GM21423 (cell line): Measurements from ENCODE around the gene DUSP23.

Experiments used
- ATAC-seq: cut with Tn5 transposase; IDR thresholded peaks from one replicate; pipeline ENCODE4 v1.9.1; 2021; ENCODE audit warnings: mild to moderate bottlenecking, moderate library complexity; ENCODE audit not compliant: unreplicated experiment

The DUSP23 gene

GRCh38 chr1:159827549-159827948 is 46.8 kb downstream of the DUSP23 start:
- no peak for ATAC-seq

- ATAC-seq, result no peak
These were observed 47.4 kb downstream of the DUSP23 start for GRCh38 chr1:159828176-159828575.

DNA sequence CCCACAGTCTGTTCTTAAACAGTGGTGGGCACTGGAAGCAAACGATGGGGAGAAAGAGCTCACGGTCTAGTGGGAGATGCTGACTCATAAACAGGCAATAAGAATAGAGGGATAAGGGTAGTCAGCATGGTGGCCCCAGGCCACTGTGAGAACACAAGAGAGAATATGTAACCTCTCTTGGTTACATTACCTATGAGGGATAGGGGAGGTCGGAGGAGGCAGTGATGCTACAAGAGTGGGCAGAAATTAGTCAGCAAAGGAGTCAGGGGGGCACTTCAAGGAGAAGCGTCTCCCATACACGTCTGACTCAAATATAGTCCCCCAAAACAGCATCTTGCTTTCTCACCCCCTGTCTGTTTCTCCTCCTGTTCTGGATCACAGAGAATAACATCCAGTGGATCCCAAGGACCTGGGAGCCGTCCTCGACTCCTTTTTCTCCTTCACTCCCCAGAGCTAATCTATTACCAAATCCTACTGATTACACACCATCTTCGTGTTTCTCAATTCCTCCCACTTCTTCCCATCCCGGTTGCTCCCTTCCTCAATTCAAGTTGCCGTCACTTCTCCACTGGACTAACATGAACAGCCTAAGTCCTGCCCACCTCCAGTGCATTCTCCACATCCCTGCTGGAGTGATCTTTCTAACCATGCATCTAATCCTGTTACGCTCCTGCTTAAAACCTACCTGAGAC is 48.0 kb downstream of the DUSP23 start:
- no peak for ATAC-seq

DNA sequence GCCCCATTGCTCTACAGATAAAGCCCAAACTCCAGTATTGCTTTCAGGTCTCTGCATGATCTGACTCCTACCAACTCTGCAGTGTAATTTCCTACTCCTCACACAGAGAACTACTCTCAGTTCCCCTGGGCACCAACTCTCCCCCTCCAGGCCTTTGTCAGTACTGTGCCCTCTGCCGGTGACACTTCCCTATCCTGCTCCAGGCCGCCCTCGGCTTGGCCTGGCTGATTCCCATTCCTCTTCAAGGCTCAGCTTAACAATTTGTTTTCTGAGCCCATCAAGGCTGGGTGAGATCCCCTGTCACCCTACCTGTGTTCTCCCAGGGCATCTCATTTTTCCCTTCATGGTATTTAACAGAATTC is 48.5 kb downstream of the DUSP23 start:
- ATAC-seq, result peak; percentile 68

DNA sequence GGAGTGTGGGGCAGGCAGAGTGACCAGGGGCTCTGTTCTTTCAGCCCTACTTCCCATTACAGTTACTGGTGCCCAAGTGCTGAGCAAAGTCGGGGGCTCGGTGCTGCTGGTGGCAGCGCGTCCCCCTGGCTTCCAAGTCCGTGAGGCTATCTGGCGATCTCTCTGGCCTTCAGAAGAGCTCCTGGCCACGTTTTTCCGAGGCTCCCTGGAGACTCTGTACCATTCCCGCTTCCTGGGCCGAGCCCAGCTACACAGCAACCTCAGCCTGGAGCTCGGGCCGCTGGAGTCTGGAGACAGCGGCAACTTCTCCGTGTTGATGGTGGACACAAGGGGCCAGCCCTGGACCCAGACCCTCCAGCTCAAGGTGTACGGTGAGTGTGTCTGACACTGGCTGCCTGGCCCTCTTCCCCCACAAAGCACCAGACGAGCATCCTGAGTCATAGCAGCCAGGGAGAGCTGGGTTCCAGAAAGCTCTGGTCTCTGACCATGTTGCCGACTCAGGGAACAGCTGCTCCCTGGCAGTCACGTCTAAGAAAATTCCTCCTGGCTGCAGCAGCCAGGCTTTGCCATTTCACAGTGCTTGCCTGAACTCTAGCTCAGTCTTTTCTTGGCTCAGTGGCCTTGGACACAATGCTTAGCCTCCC is 49.2 kb downstream of the DUSP23 start:
- ATAC-seq, result no peak

DNA sequence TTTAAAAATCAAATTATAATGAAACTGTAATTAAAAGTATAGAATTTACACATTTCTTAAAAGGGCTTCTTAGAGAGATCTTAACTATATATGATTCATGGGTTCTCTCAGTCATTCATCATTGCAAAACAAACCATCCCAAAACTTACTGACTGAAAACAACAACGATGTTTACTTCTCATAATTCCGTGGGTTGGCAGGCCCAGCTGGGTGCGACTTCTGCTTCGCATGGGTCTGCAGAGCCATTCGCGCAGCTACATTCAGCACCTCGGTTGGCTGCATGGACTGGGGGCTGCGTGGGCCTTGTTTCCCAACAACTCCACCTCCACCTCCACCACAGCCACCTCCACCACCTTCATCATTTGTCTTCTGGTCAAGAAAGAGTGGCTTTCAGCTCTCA is 50.0 kb downstream of the DUSP23 start:
- no peak for ATAC-seq

DNA sequence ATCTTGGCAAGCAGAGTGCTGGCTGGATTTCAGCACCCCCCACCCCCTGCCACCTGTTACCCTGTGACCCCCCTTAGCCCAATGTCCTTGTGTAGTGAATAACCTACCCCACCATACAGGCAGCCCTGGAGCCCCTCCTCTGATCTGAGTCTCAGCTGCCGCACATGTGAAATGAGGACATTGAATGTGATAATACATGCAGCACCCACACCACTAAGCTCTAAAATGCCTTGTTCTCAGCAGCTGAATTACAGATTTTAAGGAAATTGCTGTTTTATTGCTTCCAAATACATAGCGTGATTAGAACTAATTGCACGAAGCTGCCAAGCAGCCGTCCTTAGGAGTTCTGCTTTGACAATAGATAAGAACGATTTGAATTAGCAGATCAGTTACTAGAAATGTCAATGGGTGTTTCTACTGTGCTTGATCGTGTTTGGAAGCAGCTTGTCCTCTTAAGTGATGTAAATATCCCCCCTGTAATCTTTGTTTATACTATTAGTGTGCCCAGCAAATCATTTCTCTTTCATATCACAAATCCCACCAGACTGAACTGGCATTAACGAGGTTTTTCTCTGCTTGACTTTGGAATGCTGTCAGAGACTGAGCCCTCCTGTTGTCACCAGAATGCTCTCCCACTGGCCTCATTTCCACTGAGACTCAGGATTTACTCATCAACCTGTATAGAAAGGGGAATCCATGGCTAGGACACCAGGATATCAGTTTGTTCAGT is 50.8 kb downstream of the DUSP23 start:
- no peak for ATAC-seq
